Measurements from ENCODE around the gene PLXNA4. TPM values are rescaled to one million over a fixed set of nuclear protein-coding genes. Genes with fewer than 3 reads are reported as not detected.

PLXNA4 gene
- total and polyA plus RNA-seq, 2 experiments from 2014 or later = 7.3 to 33.3 TPM

- DNase-seq (ENCODE audit: low read depth in 1 of 2, low spot score in 1 of 2) = no peak
These were observed 418.1 kb downstream of the PLXNA4 start for GRCh38 chr7:132158166-132158565.

GRCh38 chr7:132155715-132156114 is 420.6 kb downstream of the PLXNA4 start:
- H3K4me3 ChIP-seq = no peak overlapping the region
- DNase-seq (ENCODE audit: low read depth in 1 of 2, low spot score in 1 of 2) = no peak
- no peaks in the 10 kb centered on the region for H3K27me3 ChIP-seq
- no peak for TF ChIP-seq CTCF (IDR thresholded peaks at IDR 0.05; ENCODE audit: low read depth, low read length)
- H3K4me1 ChIP-seq (ENCODE audit: low read depth) = peaks cover 2% of the 10 kb centered on the region
- H3K36me3 ChIP-seq = no peaks in the 10 kb centered on the region
- H3K9me3 ChIP-seq (ENCODE audit: low read depth) = no peaks in the 10 kb centered on the region
- no peak overlapping the region for H3K27ac ChIP-seq

More at GRCh38 chr7:132158166-132158565, 418.1 kb downstream of the PLXNA4 start:
- H3K27ac ChIP-seq = no peak overlapping the region
- TF ChIP-seq CTCF (IDR thresholded peaks at IDR 0.05; ENCODE audit: low read depth, low read length) = no peak
- no peaks in the 10 kb centered on the region for H3K36me3 ChIP-seq
- no peaks in the 10 kb centered on the region for H3K9me3 ChIP-seq (ENCODE audit: low read depth)
- H3K27me3 ChIP-seq = no peaks in the 10 kb centered on the region
- H3K4me1 ChIP-seq (ENCODE audit: low read depth) = peaks cover 22% of the 10 kb centered on the region
- H3K4me3 ChIP-seq = no peak overlapping the region

GRCh38 chr7:132154695-132155471 is 421.4 kb downstream of the PLXNA4 start:
- Histone ChIP-seq H3K36me3 (no peaks in the 10 kb centered on the region), H3K9me3 (ENCODE audit: low read depth) (no peaks in the 10 kb centered on the region), H3K27me3 (no peaks in the 10 kb centered on the region), H3K4me1 (ENCODE audit: low read depth) (no peaks in the 10 kb centered on the region), H3K27ac (no peak overlapping the region), H3K4me3 (no peak overlapping the region)
- DNase-seq (ENCODE audit: low read depth in 1 of 2, low spot score in 1 of 2) = no peak
- TF ChIP-seq CTCF (IDR thresholded peaks at IDR 0.05; ENCODE audit: low read depth, low read length) = no peak

- Histone ChIP-seq H3K27me3 (no peaks in the 10 kb centered on the region), H3K27ac (no peak overlapping the region), H3K4me3 (no peak overlapping the region), H3K9me3 (ENCODE audit: low read depth) (no peaks in the 10 kb centered on the region), H3K4me1 (ENCODE audit: low read depth) (no peaks in the 10 kb centered on the region), H3K36me3 (no peaks in the 10 kb centered on the region)
- TF ChIP-seq CTCF (IDR thresholded peaks at IDR 0.05; ENCODE audit: low read depth, low read length) = no peak
- DNase-seq (ENCODE audit: low read depth in 1 of 2, low spot score in 1 of 2) = no peak
These were observed 422.0 kb downstream of the PLXNA4 start for GRCh38 chr7:132154248-132154647.

- Histone ChIP-seq H3K36me3 (peaks cover 3% of the 10 kb centered on the region), H3K27me3 (no peaks in the 10 kb centered on the region), H3K4me3 (no peak overlapping the region), H3K4me1 (ENCODE audit: low read depth) (no peaks in the 10 kb centered on the region), H3K9me3 (ENCODE audit: low read depth) (no peaks in the 10 kb centered on the region), H3K27ac (no peak overlapping the region)
- no peak for DNase-seq (ENCODE audit: low read depth in 1 of 2, low spot score in 1 of 2)
- TF ChIP-seq CTCF (IDR thresholded peaks at IDR 0.05; ENCODE audit: low read depth, low read length) = no peak
These were observed 424.0 kb downstream of the PLXNA4 start for GRCh38 chr7:132152131-132152889.
